Neural cell (in vitro differentiated cells): ENCODE measurements around the gene HK1. TPM values are rescaled to one million over a fixed set of nuclear protein-coding genes. Genes with fewer than 3 reads are reported as not detected.

Experiments
- H2AFZ ChIP-seq: fragments of 200-600, 300-800 bp; sonication (generic), shearing (Covaris generic); 2 replicates; pipeline ENCODE4 v1.6.0; 2014; ENCODE audit warnings: low read depth, mild to moderate bottlenecking, antibody characterized with exemption, low read length, moderate library complexity
- H3F3A ChIP-seq: fragments of 200-600 bp; shearing (Covaris generic); 2 replicates; pipeline ENCODE4 v1.6.1; 2016; ENCODE audit warnings: mild to moderate bottlenecking, moderate library complexity, mixed read lengths, antibody characterized with exemption, low read length; ENCODE audit not compliant: insufficient read depth, poor library complexity, severe bottlenecking
- H3K27ac ChIP-seq: fragments of 200-600, 300-800 bp; sonication (generic), shearing (Covaris generic); 2 replicates; pipeline ENCODE4 v1.5.1; 2014; ENCODE audit warnings: mild to moderate bottlenecking, low read length, moderate library complexity
- H3K27me3 ChIP-seq: fragments of 300-800, 200-600 bp; sonication (generic), shearing (Covaris generic); 2 replicates; pipeline ENCODE4 v1.6.0; 2014; ENCODE audit warnings: mild to moderate bottlenecking, low read depth, low read length, moderate library complexity; ENCODE audit not compliant: insufficient read depth
- H3K36me3 ChIP-seq: fragments of 300-800, 200-600 bp; sonication (generic), shearing (Covaris generic); 2 replicates; pipeline ENCODE4 v1.5.1; 2014; ENCODE audit warnings: mild to moderate bottlenecking, antibody characterized with exemption, low read length, moderate library complexity; ENCODE audit not compliant: insufficient read depth
- H3K4me2 ChIP-seq: fragments of 300-800, 200-600 bp; sonication (generic), shearing (Covaris generic); 2 replicates; pipeline ENCODE4 v1.6.0; 2014; ENCODE audit warnings: mild to moderate bottlenecking, low read length
- H3K4me3 ChIP-seq: fragments of 300-800, 200-600 bp; sonication (generic), shearing (Covaris generic); 2 replicates; pipeline ENCODE4 v1.5.1; 2014; ENCODE audit warnings: mild to moderate bottlenecking, low read length, moderate library complexity
- H3K79me2 ChIP-seq: fragments of 200-600 bp; shearing (Covaris generic); replicated peaks from 2 replicates; pipeline ENCODE4 v1.6.0; 2014; ENCODE audit warnings: mild to moderate bottlenecking, low read length, moderate library complexity; ENCODE audit not compliant: insufficient read depth
- H3K9ac ChIP-seq: fragments of 300-800, 200-600 bp; sonication (generic), shearing (Covaris generic); 2 replicates; pipeline ENCODE4 v1.6.1; 2016; ENCODE audit warnings: mild to moderate bottlenecking, low read length, mixed read lengths
- H3K9me2 ChIP-seq: fragments of 200-600 bp; shearing (Covaris generic); 2 replicates; pipeline ENCODE4 v1.6.1; 2016; ENCODE audit warnings: mild to moderate bottlenecking, low read length, mixed read lengths; ENCODE audit not compliant: insufficient read depth
- H3K9me3 ChIP-seq: fragments of 200-600, 300-800 bp; sonication (generic), shearing (Covaris generic); 2 replicates; pipeline ENCODE4 v1.6.1; 2016; ENCODE audit warnings: mild to moderate bottlenecking, mixed run types, low read length, moderate library complexity, mixed read lengths
- H4K20me1 ChIP-seq: fragments of 200-600 bp; shearing (Covaris generic); 2 replicates; pipeline ENCODE4 v1.6.1; 2016; ENCODE audit warnings: mild to moderate bottlenecking, mixed run types; ENCODE audit not compliant: insufficient read depth
- EP300 ChIP-seq: fragments of 450-650 bp; conservative IDR thresholded peaks from 2 replicates; pipeline ENCODE4 v1.6.1; 2014; ENCODE audit warnings: antibody characterized with exemption, mild to moderate bottlenecking, moderate library complexity; ENCODE audit not compliant: poor library complexity, severe bottlenecking
- EZH2 ChIP-seq: fragments of 200-600, 300-800 bp; shearing (Covaris generic), sonication (generic); IDR thresholded peaks from 2 replicates; pipeline ENCODE4 v1.6.1; 2014; ENCODE audit warnings: antibody characterized with exemption, low read length, borderline replicate concordance, mild to moderate bottlenecking; ENCODE audit not compliant: insufficient read depth, poor library complexity, severe bottlenecking
- MXI1 ChIP-seq: fragments of 450-650 bp; conservative IDR thresholded peaks from 2 replicates; pipeline ENCODE4 v1.6.1; 2014; ENCODE audit warnings: antibody characterized with exemption, mild to moderate bottlenecking; ENCODE audit not compliant: poor library complexity, severe bottlenecking
- POLR2AphosphoS5 ChIP-seq: IDR thresholded peaks from 2 replicates; pipeline ENCODE4 v1.6.1; 2012
- RAD21 ChIP-seq: fragments of 450-650 bp; conservative IDR thresholded peaks from 2 replicates; pipeline ENCODE4 v1.6.1; 2014; ENCODE audit warnings: antibody characterized with exemption, mild to moderate bottlenecking, moderate library complexity
- SMC3 ChIP-seq: fragments of 450-650 bp; conservative IDR thresholded peaks from 2 replicates; pipeline ENCODE4 v1.6.1; 2014; ENCODE audit warnings: antibody characterized with exemption, mild to moderate bottlenecking, moderate library complexity; ENCODE audit not compliant: poor library complexity
- TAF1 ChIP-seq: IDR thresholded peaks from 2 replicates; pipeline ENCODE4 v1.6.1; 2012; ENCODE audit warnings: low read depth
- polyA plus RNA-seq: library from polyadenylated mRNA; depleted of rRNA; stranded (reverse); fragments of >200 nt; gene quantifications from 2 replicates; pipeline ENCODE4 v1.2.3, GENCODE V29; 2014
- TF ChIP-seq, protein P1 (sequence below): IDR thresholded peaks from 2 replicates; pipeline ENCODE4 v1.6.1; 2012; ENCODE audit warnings: borderline replicate concordance
- TF ChIP-seq, protein P2 (sequence below): fragments of 450-650 bp; IDR thresholded peaks from 2 replicates; pipeline ENCODE4 v1.5.1; 2014; ENCODE audit warnings: antibody characterized with exemption, mild to moderate bottlenecking, moderate library complexity; ENCODE audit not compliant: poor library complexity, severe bottlenecking

Gene HK1
- polyA plus RNA-seq, 1 donor from 2014 or later = 60.5 TPM

DNA sequence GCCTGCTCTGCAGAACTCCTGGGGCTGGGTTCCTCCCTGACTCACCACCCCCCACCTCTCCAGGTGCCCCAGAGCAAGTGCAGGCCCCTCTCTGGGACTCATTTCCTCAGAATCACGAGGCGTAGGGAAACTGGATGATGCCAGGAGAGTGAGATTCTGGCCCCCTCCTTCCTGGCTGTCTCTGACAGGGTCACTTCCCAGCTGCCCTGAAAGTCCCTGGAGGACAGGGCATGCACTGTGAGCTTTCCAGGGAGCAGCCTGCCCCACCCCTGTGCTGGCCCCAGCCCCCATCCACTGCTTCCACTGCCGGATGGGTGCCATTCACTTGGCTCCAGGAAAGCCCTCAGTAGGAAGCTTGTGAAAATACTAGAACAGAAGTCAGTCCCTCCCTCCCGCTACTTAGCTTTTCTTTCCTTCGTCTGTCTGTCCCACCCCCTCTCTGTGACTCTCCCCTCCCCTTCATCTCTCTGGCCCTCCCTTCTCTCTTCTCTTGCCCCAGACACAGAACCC lies 128.1 kb downstream of the HK1 start:
- Histone ChIP-seq H3K4me2 (no peak overlapping the region), H3K4me3 (no peak overlapping the region), H3K27me3 (no peaks in the 10 kb centered on the region), H3K79me2 (no peaks in the 10 kb centered on the region), H3F3A (no peaks in the 10 kb centered on the region), H2AFZ (no peak overlapping the region), H3K9ac (no peak overlapping the region), H3K9me2 (no peaks in the 10 kb centered on the region), H3K9me3 (no peaks in the 10 kb centered on the region), H3K36me3 (no peaks in the 10 kb centered on the region), H4K20me1 (no peaks in the 10 kb centered on the region), H3K27ac (no peak overlapping the region)
- TF ChIP-seq, protein P1, sequence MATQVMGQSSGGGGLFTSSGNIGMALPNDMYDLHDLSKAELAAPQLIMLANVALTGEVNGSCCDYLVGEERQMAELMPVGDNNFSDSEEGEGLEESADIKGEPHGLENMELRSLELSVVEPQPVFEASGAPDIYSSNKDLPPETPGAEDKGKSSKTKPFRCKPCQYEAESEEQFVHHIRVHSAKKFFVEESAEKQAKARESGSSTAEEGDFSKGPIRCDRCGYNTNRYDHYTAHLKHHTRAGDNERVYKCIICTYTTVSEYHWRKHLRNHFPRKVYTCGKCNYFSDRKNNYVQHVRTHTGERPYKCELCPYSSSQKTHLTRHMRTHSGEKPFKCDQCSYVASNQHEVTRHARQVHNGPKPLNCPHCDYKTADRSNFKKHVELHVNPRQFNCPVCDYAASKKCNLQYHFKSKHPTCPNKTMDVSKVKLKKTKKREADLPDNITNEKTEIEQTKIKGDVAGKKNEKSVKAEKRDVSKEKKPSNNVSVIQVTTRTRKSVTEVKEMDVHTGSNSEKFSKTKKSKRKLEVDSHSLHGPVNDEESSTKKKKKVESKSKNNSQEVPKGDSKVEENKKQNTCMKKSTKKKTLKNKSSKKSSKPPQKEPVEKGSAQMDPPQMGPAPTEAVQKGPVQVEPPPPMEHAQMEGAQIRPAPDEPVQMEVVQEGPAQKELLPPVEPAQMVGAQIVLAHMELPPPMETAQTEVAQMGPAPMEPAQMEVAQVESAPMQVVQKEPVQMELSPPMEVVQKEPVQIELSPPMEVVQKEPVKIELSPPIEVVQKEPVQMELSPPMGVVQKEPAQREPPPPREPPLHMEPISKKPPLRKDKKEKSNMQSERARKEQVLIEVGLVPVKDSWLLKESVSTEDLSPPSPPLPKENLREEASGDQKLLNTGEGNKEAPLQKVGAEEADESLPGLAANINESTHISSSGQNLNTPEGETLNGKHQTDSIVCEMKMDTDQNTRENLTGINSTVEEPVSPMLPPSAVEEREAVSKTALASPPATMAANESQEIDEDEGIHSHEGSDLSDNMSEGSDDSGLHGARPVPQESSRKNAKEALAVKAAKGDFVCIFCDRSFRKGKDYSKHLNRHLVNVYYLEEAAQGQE = no peak
- TF ChIP-seq, protein P2, sequence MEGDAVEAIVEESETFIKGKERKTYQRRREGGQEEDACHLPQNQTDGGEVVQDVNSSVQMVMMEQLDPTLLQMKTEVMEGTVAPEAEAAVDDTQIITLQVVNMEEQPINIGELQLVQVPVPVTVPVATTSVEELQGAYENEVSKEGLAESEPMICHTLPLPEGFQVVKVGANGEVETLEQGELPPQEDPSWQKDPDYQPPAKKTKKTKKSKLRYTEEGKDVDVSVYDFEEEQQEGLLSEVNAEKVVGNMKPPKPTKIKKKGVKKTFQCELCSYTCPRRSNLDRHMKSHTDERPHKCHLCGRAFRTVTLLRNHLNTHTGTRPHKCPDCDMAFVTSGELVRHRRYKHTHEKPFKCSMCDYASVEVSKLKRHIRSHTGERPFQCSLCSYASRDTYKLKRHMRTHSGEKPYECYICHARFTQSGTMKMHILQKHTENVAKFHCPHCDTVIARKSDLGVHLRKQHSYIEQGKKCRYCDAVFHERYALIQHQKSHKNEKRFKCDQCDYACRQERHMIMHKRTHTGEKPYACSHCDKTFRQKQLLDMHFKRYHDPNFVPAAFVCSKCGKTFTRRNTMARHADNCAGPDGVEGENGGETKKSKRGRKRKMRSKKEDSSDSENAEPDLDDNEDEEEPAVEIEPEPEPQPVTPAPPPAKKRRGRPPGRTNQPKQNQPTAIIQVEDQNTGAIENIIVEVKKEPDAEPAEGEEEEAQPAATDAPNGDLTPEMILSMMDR = no peak
- TF ChIP-seq EZH2 (no peak), MXI1 (no peak), EP300 (no peak), SMC3 (no peak), TAF1 (no peak), POLR2AphosphoS5 (no peak), RAD21 (no peak)

DNA sequence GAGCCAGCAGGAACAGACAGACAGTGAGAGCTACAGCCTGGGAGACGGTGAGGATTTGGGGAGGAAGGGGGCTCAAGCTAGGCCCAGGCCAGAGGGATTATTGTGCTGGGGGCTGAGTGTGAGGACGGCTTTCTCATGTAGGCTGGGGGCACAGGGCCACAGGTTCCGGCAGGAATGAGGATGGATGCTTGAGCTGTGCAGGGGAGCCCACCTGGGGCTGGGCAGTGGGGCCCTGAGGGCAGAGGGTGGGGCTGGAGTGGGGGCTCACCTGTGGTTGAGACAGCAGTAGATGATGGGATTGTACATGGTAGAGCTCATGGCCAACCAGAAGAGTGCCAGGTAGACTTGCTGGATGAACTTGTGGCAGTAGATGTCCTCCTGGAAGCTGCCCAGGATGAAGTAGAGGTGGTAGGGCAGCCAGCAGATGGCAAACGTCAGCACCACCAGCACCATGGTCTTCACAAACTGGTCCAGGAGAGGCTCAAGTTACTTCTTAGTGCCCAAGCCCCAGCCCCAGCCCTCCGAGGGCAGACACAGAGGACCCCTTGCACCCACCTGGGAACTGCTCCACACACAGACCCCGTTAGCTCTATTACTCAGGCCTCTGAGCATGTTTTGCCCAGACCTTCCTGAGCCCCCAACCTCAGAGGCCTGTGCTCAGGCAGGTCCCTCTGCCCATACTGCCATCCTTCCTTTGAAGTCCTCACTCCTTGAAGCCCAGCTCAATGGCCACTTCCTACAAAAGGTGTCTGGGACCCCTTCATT lies 128.7 kb downstream of the HK1 start:
- H3F3A ChIP-seq = no peaks in the 10 kb centered on the region
- TF ChIP-seq, protein P2 = no peak
- TF ChIP-seq EZH2 = no peak
- TF ChIP-seq EP300 = no peak
- no peaks in the 10 kb centered on the region for H3K36me3 ChIP-seq
- H3K4me3 ChIP-seq = no peak overlapping the region
- H4K20me1 ChIP-seq = no peaks in the 10 kb centered on the region
- no peaks in the 10 kb centered on the region for H3K79me2 ChIP-seq
- H3K9me3 ChIP-seq = no peaks in the 10 kb centered on the region
- H3K27me3 ChIP-seq = no peaks in the 10 kb centered on the region
- no peak overlapping the region for H3K27ac ChIP-seq
- no peak overlapping the region for H3K9ac ChIP-seq
- H3K9me2 ChIP-seq = no peaks in the 10 kb centered on the region
- no peak overlapping the region for H2AFZ ChIP-seq
- no peak overlapping the region for H3K4me2 ChIP-seq
